HG02588 (cell line): Measurements from ENCODE around the gene SYTL3.

ENCODE experiments used
- ATAC-seq: cut with Tn5 transposase; IDR thresholded peaks from one replicate; pipeline ENCODE4 v1.9.1; 2021; ENCODE audit warnings: mild to moderate bottlenecking, moderate library complexity; ENCODE audit not compliant: unreplicated experiment

Gene SYTL3

DNA sequence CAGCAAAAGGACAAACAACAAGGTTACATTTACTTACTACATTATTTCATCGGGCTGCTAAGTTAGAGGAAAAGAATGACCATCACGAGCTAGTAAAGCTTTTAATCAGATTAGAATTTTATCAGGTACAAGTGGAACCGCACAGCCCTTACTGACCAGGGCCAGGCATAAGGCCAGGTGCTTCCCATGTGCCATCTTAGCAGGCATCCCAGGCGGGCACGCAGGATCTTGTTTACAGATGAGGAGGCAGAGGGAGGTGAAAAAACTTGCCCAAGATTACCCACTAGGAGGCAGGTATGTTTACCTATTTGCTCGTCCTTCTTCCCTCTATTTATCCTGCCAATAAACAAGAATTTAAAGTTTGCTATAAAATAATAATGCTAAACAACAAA is 158.6 kb downstream of the SYTL3 start:
- ATAC-seq = no peak

DNA sequence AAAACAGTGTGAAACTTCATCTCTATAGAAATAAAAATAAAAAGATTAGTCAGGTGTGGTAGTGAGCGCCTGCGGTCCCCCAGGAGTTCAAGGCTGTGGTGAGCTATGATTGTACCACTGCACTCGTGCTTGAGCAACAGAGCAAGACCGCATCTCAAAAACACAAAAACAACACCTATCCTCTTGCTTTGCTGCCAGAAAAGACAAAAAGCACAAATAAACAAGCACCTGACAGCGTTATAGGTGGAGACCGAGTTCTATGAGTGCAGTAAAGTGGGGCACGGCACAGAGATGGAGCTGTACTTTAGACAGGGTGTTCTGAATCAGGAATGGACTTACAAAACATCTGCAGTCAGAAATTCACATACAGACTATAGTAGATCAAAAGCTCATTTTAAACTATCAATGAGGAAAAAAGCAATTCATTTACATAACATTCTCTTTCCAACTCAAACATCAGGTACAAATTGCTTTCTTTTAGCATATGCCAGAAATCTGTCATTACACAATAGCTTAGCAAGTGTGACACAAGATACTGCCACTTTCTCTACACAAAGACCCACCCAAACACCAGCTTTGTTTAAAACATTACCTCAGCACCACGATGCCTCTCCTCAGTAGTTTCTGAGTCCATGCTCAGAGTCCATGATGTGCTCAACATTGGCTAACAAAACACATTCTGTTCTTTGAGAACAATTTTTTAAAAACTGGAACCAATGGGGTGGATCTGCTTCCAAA is 159.3 kb downstream of the SYTL3 start:
- ATAC-seq = peak; percentile 70

DNA sequence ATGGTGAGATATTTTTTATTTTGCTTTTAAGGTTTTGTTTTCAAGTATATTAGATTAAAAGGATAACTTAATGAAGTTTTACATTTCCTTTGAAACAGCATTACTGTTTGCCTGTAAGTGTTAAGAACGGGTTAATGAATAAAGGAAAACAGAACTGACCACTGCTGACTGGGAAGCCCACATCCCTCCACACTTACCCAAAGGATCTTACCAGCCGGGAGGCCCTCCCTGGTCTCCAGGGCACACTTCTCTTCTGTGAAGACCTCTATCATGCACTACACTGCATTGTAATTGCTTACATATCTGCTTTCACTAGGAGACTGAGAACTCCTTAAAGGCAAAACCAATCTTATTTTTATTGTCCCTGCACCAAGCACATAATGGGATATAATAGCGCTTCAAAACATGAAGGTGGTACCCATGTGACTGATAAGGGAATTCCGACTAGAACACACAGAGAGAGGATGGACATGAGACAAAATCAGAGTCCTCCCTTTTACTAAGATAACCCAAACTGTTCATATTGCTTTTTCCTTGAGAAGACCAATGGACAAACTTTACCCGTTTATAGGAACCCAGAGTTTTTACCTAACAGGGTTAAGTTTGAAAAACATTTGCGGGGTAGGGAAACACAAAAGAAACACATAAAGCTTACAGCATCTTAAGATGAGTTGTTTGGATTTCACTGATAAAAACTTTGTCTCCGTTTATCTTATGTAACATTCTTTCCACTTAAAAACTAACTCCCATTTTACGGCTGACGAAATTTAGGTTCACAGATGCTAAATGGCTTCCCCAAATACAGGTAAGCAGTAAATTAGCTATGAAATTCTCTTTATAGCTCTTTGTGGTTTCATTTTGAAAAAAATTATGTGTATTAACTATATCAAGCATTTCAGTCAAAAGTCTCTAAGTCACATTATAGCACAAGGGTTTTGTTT is 160.6 kb downstream of the SYTL3 start:
- no peak for ATAC-seq

DNA sequence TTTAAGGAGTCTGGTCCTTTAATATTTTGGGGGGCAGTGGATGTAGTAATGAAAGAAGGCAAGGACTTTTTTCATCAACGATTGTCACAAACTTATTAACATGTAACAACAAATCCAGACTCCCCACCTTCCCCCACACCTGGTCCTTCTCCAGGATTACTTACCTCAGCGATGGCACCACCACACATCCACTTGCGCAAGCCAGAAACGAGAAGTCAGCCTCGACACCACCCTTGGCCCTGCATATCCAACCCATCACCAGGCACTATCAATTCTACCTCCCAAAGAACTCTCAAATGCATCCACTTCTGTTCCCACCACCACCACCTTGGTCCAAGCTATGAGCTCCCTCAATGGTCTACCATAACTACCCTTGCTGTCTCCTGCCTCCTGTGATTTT is 162.8 kb downstream of the SYTL3 start:
- ATAC-seq = no peak

DNA sequence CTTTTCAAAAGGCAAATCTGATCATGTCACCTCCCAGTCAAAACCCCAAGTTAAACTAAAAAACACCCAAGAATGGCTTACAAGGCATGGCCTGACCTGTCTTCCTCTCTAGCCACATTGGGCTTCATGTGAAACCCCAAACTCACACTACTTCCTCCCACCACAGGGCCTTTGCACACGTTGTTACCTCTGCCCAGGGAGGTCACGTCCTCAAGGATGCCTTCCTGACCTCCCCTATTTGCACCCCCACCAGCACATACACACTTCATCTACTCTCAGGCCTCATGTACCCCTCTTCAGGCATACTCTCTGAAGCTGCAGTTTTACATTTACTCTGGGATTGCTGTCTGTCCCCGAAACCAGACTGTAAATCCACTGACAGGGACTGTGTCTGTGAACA is 163.2 kb downstream of the SYTL3 start:
- ATAC-seq = no peak
